ENCODE measurements around the gene LGALS3.

Gene LGALS3

DNA sequence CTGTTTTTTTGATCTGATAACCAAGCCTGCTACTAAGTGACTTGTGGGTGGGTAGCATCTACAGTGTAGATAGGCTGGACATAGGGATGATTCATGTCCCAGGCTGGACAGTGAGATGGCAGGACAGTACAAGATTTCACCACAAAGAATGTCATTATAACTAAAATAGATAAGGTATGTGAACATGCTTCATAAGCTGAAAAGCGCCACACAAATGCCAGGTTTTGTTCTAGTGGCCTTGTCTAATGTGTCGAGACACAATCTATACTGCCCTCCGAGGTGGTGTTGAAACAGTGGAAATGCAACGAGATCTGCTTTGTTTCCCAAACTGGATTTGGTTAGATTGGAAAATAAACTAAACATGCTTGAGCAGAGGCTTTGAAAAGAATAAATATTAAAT lies 4.4 kb downstream of the LGALS3 start:
- no peak for DNase-seq (ENCODE audit: low read depth, low spot score)
- Histone ChIP-seq H3K27ac (no peak overlapping the region), H3K36me3 (ENCODE audit: insufficient read depth, low read length) (no peaks in the 10 kb centered on the region), H3K9me3 (ENCODE audit: low read depth, low read length) (no peaks in the 10 kb centered on the region), H3K4me3 (no peak overlapping the region), H3K9ac (ENCODE audit: insufficient read length) (no peak overlapping the region)
- TF ChIP-seq EZH2 (IDR thresholded peaks at IDR 0.05) (no peak), POLR2AphosphoS5 (IDR thresholded peaks at IDR 0.05; ENCODE audit: borderline replicate concordance, low read depth, low read length) (no peak), FOXP2 (optimal IDR thresholded peaks at IDR 0.05; ENCODE audit: control extremely low read depth, extremely low read length, insufficient read depth) (no peak)

DNA sequence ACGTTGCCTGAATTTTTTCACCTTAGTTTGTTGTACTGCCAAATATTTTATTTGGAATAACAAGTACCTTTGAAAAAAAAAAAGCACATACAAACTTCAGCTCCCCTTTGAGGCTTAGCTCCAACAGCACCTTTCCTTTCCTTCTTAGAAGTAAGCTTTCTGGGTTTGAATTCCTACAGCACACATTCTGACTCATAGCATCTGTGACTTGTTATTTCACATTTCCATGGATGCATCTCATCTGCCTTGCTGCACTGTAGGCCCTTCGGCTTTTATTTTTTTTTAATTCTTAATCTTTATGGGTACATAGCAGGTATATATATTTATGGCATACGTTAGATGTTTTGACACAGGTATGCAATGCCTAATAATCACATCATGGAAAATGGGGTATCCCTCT lies 7.2 kb downstream of the LGALS3 start:
- H3K9me3 ChIP-seq (ENCODE audit: low read depth, low read length): no peaks in the 10 kb centered on the region

DNA sequence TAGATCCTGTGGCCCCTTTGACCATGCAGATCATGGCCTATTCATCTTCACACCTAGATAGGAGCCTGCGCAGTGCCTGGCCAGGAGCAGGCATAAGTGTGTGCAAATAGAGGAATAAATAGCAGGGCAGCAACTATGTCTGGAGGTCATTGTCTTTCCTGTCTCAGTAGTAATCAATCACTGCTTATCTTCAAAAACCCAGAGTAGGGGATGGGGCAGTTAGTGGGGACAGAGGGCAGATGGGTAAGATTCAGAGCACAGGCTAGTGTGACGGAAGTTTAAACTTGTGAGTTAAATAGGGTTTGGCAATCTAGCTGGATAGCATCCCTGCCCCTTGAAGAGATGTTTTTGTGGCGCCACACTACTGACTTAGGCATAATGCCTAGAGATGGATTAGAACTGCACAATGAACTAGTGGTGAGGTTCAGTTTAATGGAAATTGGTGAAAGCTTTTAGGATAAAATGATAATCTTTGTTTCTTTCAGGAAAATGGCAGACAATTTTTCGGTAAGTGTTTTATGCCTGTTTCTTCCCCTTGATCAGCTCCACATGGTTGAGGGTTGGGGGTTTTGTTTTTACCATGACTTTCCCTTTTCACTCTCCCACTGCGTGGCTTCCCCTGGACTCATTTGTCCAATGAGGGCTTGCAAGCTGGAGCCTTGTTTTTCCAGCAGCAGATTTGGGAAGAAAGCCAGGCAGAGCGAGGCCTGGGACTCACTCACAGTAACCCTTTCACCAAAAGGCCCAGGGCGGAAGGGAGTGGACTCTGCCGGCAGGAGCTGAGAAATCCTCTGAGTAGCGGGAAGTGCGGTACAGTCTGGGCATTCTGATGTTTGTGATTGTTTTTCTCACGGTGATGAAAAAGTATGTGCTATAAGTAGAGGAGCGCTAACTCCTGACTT lies 8.1 kb downstream of the LGALS3 start:
- H3K4me3 ChIP-seq: no peak overlapping the region
- no peaks in the 10 kb centered on the region for H3K9me3 ChIP-seq (ENCODE audit: low read depth, low read length)
- H3K9ac ChIP-seq (ENCODE audit: insufficient read length): no peak overlapping the region
- no peak for DNase-seq (ENCODE audit: low read depth, low spot score)
- peaks cover 18% of the 10 kb centered on the region for H3K36me3 ChIP-seq (ENCODE audit: insufficient read depth, low read length)
- H3K27ac ChIP-seq: no peak overlapping the region
- TF ChIP-seq FOXP2 (optimal IDR thresholded peaks at IDR 0.05; ENCODE audit: control extremely low read depth, extremely low read length, insufficient read depth) (no peak), POLR2AphosphoS5 (IDR thresholded peaks at IDR 0.05; ENCODE audit: borderline replicate concordance, low read depth, low read length) (no peak), EZH2 (IDR thresholded peaks at IDR 0.05) (no peak)

More for the DNA sequence above, 7.2 kb downstream of the LGALS3 start:
- no peak for DNase-seq (ENCODE audit: low read depth, low spot score)
- peaks cover 12% of the 10 kb centered on the region for H3K36me3 ChIP-seq (ENCODE audit: insufficient read depth, low read length)
- H3K4me3 ChIP-seq: no peak overlapping the region
- TF ChIP-seq FOXP2 (optimal IDR thresholded peaks at IDR 0.05; ENCODE audit: control extremely low read depth, extremely low read length, insufficient read depth) (no peak), POLR2AphosphoS5 (IDR thresholded peaks at IDR 0.05; ENCODE audit: borderline replicate concordance, low read depth, low read length) (no peak), EZH2 (IDR thresholded peaks at IDR 0.05) (no peak)
- H3K27ac ChIP-seq: no peak overlapping the region
- no peak overlapping the region for H3K9ac ChIP-seq (ENCODE audit: insufficient read length)

GRCh38 chr14:55138091-55138490 lies 9.0 kb downstream of the LGALS3 start:
- DNase-seq (ENCODE audit: low read depth, low spot score): no peak
- Histone ChIP-seq H3K27ac (no peak overlapping the region), H3K9me3 (ENCODE audit: low read depth, low read length) (no peaks in the 10 kb centered on the region), H3K4me3 (no peak overlapping the region), H3K9ac (ENCODE audit: insufficient read length) (no peak overlapping the region), H3K36me3 (ENCODE audit: insufficient read depth, low read length) (peaks cover 18% of the 10 kb centered on the region)
- TF ChIP-seq FOXP2 (optimal IDR thresholded peaks at IDR 0.05; ENCODE audit: control extremely low read depth, extremely low read length, insufficient read depth) (no peak), EZH2 (IDR thresholded peaks at IDR 0.05) (no peak), POLR2AphosphoS5 (IDR thresholded peaks at IDR 0.05; ENCODE audit: borderline replicate concordance, low read depth, low read length) (no peak)

DNA sequence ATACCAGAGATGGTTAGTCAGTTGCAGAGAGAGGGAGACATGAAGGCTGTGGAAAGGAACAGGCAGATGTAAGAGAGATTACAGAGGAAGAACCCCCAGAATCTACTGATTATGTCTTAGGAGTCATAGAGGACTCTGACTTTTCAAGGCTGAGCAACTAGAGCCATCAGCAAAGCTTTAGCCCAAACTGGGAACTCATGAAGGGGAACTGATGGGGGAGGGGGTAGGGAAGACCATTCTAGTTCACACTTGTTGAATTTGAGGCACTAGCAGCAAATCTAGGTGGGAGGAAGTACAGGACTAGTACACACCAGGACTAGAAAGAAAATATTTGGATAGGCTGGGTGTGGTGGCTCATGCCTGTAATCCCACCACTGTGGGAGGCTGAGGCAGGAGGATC lies 10.1 kb downstream of the LGALS3 start:
- Histone ChIP-seq H3K27ac (no peak overlapping the region), H3K4me3 (no peak overlapping the region), H3K9ac (ENCODE audit: insufficient read length) (no peak overlapping the region), H3K9me3 (ENCODE audit: low read depth, low read length) (no peaks in the 10 kb centered on the region), H3K36me3 (ENCODE audit: insufficient read depth, low read length) (peaks cover 18% of the 10 kb centered on the region)
- no peak for DNase-seq (ENCODE audit: low read depth, low spot score)
- TF ChIP-seq FOXP2 (optimal IDR thresholded peaks at IDR 0.05; ENCODE audit: control extremely low read depth, extremely low read length, insufficient read depth) (no peak), EZH2 (IDR thresholded peaks at IDR 0.05) (no peak), POLR2AphosphoS5 (IDR thresholded peaks at IDR 0.05; ENCODE audit: borderline replicate concordance, low read depth, low read length) (no peak)

GRCh38 chr14:55139696-55140509 lies 10.9 kb downstream of the LGALS3 start:
- Histone ChIP-seq H3K4me3 (no peak overlapping the region), H3K36me3 (ENCODE audit: insufficient read depth, low read length) (peaks cover 24% of the 10 kb centered on the region), H3K9me3 (ENCODE audit: low read depth, low read length) (no peaks in the 10 kb centered on the region), H3K27ac (no peak overlapping the region), H3K9ac (ENCODE audit: insufficient read length) (no peak overlapping the region)
- no peak for TF ChIP-seq POLR2AphosphoS5 (IDR thresholded peaks at IDR 0.05; ENCODE audit: borderline replicate concordance, low read depth, low read length)
- no peak for TF ChIP-seq FOXP2 (optimal IDR thresholded peaks at IDR 0.05; ENCODE audit: control extremely low read depth, extremely low read length, insufficient read depth)
- no peak for TF ChIP-seq EZH2 (IDR thresholded peaks at IDR 0.05)
- DNase-seq (ENCODE audit: low read depth, low spot score): no peak

DNA sequence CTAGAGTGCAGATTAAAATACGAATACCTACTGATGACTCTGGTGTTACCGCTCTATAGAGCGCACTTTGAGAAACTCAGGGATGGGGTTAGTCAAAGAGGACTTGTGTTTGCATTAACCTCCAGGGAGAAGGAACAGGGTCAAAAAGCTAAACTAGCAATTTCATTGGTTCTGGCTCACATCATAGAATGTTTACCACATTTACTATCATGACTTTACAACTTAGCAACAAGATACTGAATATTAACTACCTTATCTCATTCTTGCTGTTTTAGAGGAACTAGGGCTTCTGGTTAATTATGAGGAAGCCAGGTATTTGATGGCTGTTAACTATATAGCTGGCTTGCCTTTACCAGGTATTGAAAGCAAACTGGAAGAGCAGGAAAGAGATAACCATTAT lies 12.8 kb downstream of the LGALS3 start:
- Histone ChIP-seq H3K27ac (no peak overlapping the region), H3K4me3 (no peak overlapping the region), H3K9ac (ENCODE audit: insufficient read length) (no peak overlapping the region), H3K36me3 (ENCODE audit: insufficient read depth, low read length) (peaks cover 43% of the 10 kb centered on the region), H3K9me3 (ENCODE audit: low read depth, low read length) (no peaks in the 10 kb centered on the region)
- no peak for DNase-seq (ENCODE audit: low read depth, low spot score)
- TF ChIP-seq EZH2 (IDR thresholded peaks at IDR 0.05) (no peak), POLR2AphosphoS5 (IDR thresholded peaks at IDR 0.05; ENCODE audit: borderline replicate concordance, low read depth, low read length) (no peak), FOXP2 (optimal IDR thresholded peaks at IDR 0.05; ENCODE audit: control extremely low read depth, extremely low read length, insufficient read depth) (no peak)

DNA sequence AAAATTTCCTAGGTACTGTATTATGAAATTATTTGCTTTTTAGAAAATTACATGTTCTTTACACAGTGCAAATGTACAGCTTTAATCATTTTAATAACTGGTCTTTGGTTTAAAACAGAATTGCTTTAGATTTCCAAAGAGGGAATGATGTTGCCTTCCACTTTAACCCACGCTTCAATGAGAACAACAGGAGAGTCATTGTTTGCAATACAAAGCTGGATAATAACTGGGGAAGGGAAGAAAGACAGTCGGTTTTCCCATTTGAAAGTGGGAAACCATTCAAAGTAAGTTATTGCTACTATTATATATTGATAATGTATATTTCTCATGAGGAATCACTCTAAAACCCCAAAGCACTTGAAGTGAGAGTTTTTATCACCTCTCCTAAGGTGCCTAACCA lies 13.4 kb downstream of the LGALS3 start:
- Histone ChIP-seq H3K9ac (ENCODE audit: insufficient read length) (no peak overlapping the region), H3K9me3 (ENCODE audit: low read depth, low read length) (no peaks in the 10 kb centered on the region), H3K27ac (no peak overlapping the region), H3K36me3 (ENCODE audit: insufficient read depth, low read length) (peaks cover 49% of the 10 kb centered on the region), H3K4me3 (no peak overlapping the region)
- TF ChIP-seq FOXP2 (optimal IDR thresholded peaks at IDR 0.05; ENCODE audit: control extremely low read depth, extremely low read length, insufficient read depth) (no peak), POLR2AphosphoS5 (IDR thresholded peaks at IDR 0.05; ENCODE audit: borderline replicate concordance, low read depth, low read length) (no peak), EZH2 (IDR thresholded peaks at IDR 0.05) (no peak)
- DNase-seq (ENCODE audit: low read depth, low spot score): no peak

All from SK-N-MC (cell line).